Vagina (tissue), 2 donors: ENCODE data around the gene PNP. TPM values are rescaled to one million over a fixed set of nuclear protein-coding genes. Genes with fewer than 3 reads are reported as not detected.

ENCODE experiments used
- DNase-seq, 2 donors: peaks; one replicate each; pipeline ENCODE4 v3.0.0-alpha.2; 2017; ENCODE audit errors: extremely low spot score in 2 of 2
- H3K27ac ChIP-seq: fragments of 200-600 bp; sonication (generic); one replicate; pipeline ENCODE4 v1.5.1; 2019
- H3K27me3 ChIP-seq: fragments of 200-600 bp; sonication (generic); one replicate; pipeline ENCODE4 v1.5.1; 2019
- H3K36me3 ChIP-seq, 2 donors: fragments of 200-600 bp; sonication (generic); one replicate each; pipeline ENCODE4 v1.5.1; 2017 to 2019
- H3K4me1 ChIP-seq: fragments of 200-600 bp; sonication (generic); one replicate; pipeline ENCODE4 v1.5.1; 2019
- H3K4me3 ChIP-seq, 2 donors: fragments of 200-600 bp; sonication (generic); 1 replicate in 1 of 2; 2 replicates in 1 of 2; pipeline ENCODE4 v1.5.1; 2016 to 2019
- H3K9me3 ChIP-seq: fragments of 200-600 bp; sonication (generic); one replicate; pipeline ENCODE4 v1.5.1; 2019
- POLR2A ChIP-seq, 2 donors: fragments of 450-650 bp; IDR thresholded peaks; one replicate each; pipeline ENCODE4 v1.6.1; 2017; ENCODE audit warnings: antibody characterized with exemption in 2 of 2, mild to moderate bottlenecking in 2 of 2, moderate library complexity in 2 of 2
- POLR2AphosphoS5 ChIP-seq, 2 donors: sonication (generic); formaldehyde crosslinking; IDR thresholded peaks; one replicate each; pipeline ENCODE4 v1.9.0; 2017; ENCODE audit warnings: antibody characterized with exemption in 2 of 2, mild to moderate bottlenecking in 2 of 2, low read depth in 1 of 2; ENCODE audit not compliant: insufficient read depth in 1 of 2
- intact Hi-C: fragments of 100-400 bp; cut with DNase I; formaldehyde crosslinking; loops from one replicate; pipeline ENCODE4 v1.15.1; 2023
- total RNA-seq: library from RNA; depleted of rRNA; stranded (reverse); fragments of >200 nt; gene quantifications from one replicate; pipeline ENCODE4 v1.2.3, GENCODE V29; 2016
- TF ChIP-seq, protein P1 (sequence below), 3 experiments: fragments of 450-650 bp in 2 of 3; fragments of 200-600 bp in 1 of 3; sonication (generic) in 1 of 3; IDR thresholded peaks; one replicate each; pipeline ENCODE4 v1.5.1; 2017 to 2019; ENCODE audit warnings: antibody characterized with exemption in 3 of 3, mild to moderate bottlenecking in 2 of 3, moderate library complexity in 2 of 3

PNP gene
- total RNA-seq, 1 donor from 2014 or later, result 64.6 TPM

DNA sequence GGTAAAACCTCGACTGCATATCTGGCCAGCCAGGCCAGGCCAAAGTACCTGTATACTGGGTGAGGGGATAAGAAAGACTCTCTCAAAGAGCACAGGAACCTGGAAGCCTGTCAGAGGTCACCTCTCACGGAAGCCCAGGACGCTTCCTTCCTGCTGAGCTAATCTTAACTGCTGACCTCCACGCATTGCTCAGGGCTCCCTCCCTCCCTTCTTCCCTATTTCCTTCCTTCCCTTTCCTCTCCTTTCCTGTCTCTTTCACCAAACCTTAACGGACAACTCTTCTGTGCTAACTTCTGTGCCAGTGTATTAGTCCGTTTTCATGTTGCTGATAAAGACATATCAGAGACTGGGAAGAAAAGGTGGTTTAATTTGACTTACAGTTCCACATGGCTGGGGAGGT lies 21.4 kb downstream of the PNP start:
- DNase-seq, result no peak
- Histone ChIP-seq H3K4me1 (no peaks in the 10 kb centered on the region), H3K9me3 (no peaks in the 10 kb centered on the region), H3K27ac (no peak overlapping the region), H3K4me3 (no peak overlapping the region), H3K36me3 (no peaks in the 10 kb centered on the region), H3K27me3 (no peaks in the 10 kb centered on the region)
- intact Hi-C loops, result no loop called here
- TF ChIP-seq, protein P1, sequence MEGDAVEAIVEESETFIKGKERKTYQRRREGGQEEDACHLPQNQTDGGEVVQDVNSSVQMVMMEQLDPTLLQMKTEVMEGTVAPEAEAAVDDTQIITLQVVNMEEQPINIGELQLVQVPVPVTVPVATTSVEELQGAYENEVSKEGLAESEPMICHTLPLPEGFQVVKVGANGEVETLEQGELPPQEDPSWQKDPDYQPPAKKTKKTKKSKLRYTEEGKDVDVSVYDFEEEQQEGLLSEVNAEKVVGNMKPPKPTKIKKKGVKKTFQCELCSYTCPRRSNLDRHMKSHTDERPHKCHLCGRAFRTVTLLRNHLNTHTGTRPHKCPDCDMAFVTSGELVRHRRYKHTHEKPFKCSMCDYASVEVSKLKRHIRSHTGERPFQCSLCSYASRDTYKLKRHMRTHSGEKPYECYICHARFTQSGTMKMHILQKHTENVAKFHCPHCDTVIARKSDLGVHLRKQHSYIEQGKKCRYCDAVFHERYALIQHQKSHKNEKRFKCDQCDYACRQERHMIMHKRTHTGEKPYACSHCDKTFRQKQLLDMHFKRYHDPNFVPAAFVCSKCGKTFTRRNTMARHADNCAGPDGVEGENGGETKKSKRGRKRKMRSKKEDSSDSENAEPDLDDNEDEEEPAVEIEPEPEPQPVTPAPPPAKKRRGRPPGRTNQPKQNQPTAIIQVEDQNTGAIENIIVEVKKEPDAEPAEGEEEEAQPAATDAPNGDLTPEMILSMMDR (IDR thresholded peaks at IDR 0.05), result no peak
- TF ChIP-seq POLR2A (IDR thresholded peaks at IDR 0.05) (no peak), POLR2AphosphoS5 (IDR thresholded peaks at IDR 0.05; ENCODE audit: insufficient read depth in 1 of 2, low read depth in 1 of 2) (no peak)

DNA sequence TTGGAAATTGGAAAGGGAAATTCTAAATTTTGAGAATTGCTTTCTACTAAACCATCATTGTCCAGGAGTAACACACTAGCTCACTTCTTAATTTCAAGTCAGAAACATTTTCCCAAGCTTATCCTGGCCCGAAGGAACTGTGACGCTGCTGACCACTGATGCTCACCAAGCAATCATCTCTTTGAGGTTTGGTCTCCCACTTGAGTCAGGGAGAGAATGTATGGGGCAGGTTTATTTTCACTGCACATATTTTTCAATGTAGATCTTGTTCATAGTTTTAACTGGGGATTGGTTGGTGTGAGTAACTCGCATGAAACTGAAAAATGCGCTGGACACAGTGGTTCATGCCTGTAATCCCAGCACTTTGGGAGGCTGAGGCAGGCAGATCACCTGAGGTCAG lies 23.3 kb downstream of the PNP start:
- intact Hi-C loops, result no loop called here
- Histone ChIP-seq H3K27me3 (no peaks in the 10 kb centered on the region), H3K4me1 (no peaks in the 10 kb centered on the region), H3K4me3 (no peak overlapping the region), H3K9me3 (no peaks in the 10 kb centered on the region), H3K36me3 (no peaks in the 10 kb centered on the region), H3K27ac (no peak overlapping the region)
- DNase-seq, result no peak
- TF ChIP-seq POLR2AphosphoS5 (IDR thresholded peaks at IDR 0.05; ENCODE audit: insufficient read depth in 1 of 2, low read depth in 1 of 2) (no peak), POLR2A (IDR thresholded peaks at IDR 0.05) (no peak)
- TF ChIP-seq, protein P1 (IDR thresholded peaks at IDR 0.05), result no peak

DNA sequence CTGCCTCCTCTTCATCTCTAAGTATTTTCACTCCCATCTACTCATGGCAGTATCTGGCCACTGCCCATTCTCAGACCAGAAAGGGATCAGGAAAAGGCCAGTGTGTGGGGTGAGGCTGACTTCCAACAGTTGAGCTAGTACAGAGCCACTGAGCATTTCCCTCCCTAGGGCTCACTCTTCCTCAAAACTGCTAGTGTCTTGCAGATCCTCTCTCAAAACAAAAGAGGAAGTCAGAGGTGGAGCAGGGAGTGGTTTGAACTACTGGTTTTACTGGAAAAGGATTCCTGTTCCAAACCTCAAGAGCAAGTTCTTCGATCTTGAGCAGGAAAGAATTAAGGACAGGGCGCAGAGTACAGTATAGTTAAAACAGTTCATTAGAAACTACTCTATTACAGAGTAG lies 24.4 kb downstream of the PNP start:
- no peaks in the 10 kb centered on the region for H3K9me3 ChIP-seq
- no peaks in the 10 kb centered on the region for H3K4me1 ChIP-seq
- peak in 1 of 2 donors; percentile 59 for TF ChIP-seq POLR2AphosphoS5 (IDR thresholded peaks at IDR 0.05; ENCODE audit: insufficient read depth in 1 of 2, low read depth in 1 of 2)
- no peak for TF ChIP-seq POLR2A (IDR thresholded peaks at IDR 0.05)
- no peaks in the 10 kb centered on the region for H3K27me3 ChIP-seq
- no peak for DNase-seq
- no peak overlapping the region for H3K4me3 ChIP-seq
- H3K36me3 ChIP-seq, result no peaks in the 10 kb centered on the region
- H3K27ac ChIP-seq, result no peak overlapping the region
- intact Hi-C loops, result no loop called here

DNA sequence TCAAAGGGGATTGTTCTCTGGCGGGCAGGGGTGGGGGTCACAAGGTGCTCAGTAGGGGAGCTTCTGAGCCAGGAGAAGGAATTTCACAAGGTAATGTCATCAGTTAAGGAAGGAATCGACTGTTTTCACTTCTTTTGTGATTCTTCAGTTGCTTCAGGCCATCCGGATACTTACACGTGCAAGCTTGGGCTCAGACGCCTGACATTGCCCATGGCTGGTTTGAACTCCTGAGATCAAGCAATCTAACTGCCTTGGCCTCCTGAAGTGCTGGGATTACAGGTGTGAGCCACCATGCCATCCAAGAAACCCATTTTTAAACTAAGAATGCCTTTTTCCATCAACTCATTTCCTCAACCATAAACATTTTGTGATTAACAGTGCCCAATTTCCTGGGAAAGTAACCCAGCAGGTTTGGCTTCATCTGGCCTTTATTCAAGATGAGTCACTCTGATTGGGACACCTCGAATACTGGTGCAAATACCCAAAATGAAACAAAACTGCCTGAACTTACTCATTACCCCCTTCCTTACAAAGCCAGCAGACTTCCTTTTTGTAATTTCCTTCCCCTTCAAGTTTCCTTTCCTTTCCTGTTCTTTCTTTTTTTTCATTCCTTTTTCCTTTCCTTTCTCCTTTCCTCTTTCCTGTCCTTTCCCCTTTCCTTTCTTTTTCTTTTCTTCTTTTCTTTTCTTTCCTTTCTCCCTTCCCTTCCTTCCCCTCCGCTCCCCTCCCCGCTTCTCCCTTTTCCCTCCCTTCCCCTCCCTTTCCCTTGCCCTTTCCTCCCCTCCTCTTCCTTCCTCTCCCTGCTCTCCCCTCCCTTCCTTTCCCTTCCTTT lies 25.9 kb downstream of the PNP start:
- intact Hi-C loops, result no loop called here
- no peaks in the 10 kb centered on the region for H3K4me1 ChIP-seq
- H3K27ac ChIP-seq, result no peak overlapping the region
- H3K27me3 ChIP-seq, result no peaks in the 10 kb centered on the region
- TF ChIP-seq POLR2A (IDR thresholded peaks at IDR 0.05) (no peak), POLR2AphosphoS5 (IDR thresholded peaks at IDR 0.05; ENCODE audit: insufficient read depth in 1 of 2, low read depth in 1 of 2) (peak in 1 of 2 donors; percentile 43)
- H3K4me3 ChIP-seq, result no peak overlapping the region
- H3K36me3 ChIP-seq, result no peaks in the 10 kb centered on the region
- no peaks in the 10 kb centered on the region for H3K9me3 ChIP-seq
- no peak for DNase-seq

DNA sequence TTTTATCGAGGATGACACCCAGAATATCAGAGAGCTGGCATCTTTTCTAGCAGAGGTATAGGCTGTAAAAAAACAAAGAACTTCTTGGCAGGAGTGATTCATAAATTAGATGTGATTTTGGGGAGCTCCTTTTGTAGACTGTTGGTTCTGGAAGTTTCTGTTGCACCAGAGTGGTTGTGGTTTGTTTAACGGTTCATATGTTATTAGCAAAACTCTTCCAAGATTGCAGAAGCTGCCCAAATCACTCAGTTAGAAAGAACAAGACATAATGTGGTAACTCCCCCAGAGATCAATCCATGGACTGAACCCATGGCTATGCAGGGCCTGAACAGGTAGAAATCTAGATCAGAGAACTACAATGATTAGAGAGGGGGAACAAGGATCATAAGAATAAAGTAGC lies 29.4 kb downstream of the PNP start:
- Histone ChIP-seq H3K9me3 (no peaks in the 10 kb centered on the region), H3K4me3 (no peak overlapping the region), H3K27me3 (no peaks in the 10 kb centered on the region), H3K27ac (no peak overlapping the region), H3K36me3 (no peaks in the 10 kb centered on the region), H3K4me1 (no peaks in the 10 kb centered on the region)
- intact Hi-C loops, result no loop called here
- TF ChIP-seq, protein P1 (IDR thresholded peaks at IDR 0.05), result no peak
- TF ChIP-seq POLR2AphosphoS5 (IDR thresholded peaks at IDR 0.05; ENCODE audit: insufficient read depth in 1 of 2, low read depth in 1 of 2), result no peak
- no peak for TF ChIP-seq POLR2A (IDR thresholded peaks at IDR 0.05)
- DNase-seq, result no peak

DNA sequence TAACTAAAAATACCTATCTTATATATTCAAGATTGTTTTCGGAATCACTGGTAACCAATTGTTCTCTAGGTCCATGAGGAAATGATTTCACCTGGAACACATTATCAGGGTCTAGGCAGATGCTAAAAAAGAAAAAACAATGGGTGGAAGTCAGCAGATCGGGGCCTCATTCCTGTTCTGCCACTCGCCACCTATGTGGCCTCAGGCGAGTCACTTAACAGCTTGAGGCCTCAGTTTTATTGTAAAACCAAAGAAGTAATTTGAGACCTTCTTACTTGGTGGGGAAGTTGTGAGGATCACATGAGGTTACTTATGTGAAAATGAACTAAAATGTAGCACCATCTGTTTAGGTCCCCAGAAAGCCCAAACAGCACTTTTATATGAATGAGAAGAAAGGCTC lies 29.9 kb downstream of the PNP start:
- Histone ChIP-seq H3K9me3 (no peaks in the 10 kb centered on the region), H3K27me3 (no peaks in the 10 kb centered on the region), H3K36me3 (no peaks in the 10 kb centered on the region), H3K27ac (no peak overlapping the region), H3K4me1 (no peaks in the 10 kb centered on the region), H3K4me3 (no peak overlapping the region)
- no peak for DNase-seq
- TF ChIP-seq POLR2A (IDR thresholded peaks at IDR 0.05), result no peak
- intact Hi-C loops, result no loop called here
